Ascending aorta (tissue), 2 donors: Measurements from ENCODE around the gene UBE2O. TPM values are rescaled to one million over a fixed set of nuclear protein-coding genes. Genes with fewer than 3 reads are reported as not detected.

Experiments used
- DNase-seq, 2 donors: peaks; one replicate each; pipeline ENCODE4 v3.0.0-alpha.2; 2019; ENCODE audit warnings: low spot score in 2 of 2
- H3K27ac ChIP-seq, 2 donors: fragments of 200-600 bp; sonication (generic); one replicate each; pipeline ENCODE4 v1.5.1; 2016 to 2017; ENCODE audit warnings: mild to moderate bottlenecking in 1 of 2
- H3K27me3 ChIP-seq: fragments of 200-600 bp; sonication (generic); one replicate; pipeline ENCODE4 v1.5.1; 2017
- H3K36me3 ChIP-seq, 2 donors: fragments of 200-600 bp; sonication (generic); one replicate each; pipeline ENCODE4 v1.5.1; 2016
- H3K4me1 ChIP-seq, 2 donors: fragments of 200-600 bp; sonication (generic); one replicate each; pipeline ENCODE4 v1.5.1; 2016 to 2017; ENCODE audit warnings: mild to moderate bottlenecking in 1 of 2
- H3K4me3 ChIP-seq, 2 donors: fragments of 200-600 bp; sonication (generic); one replicate each; pipeline ENCODE4 v1.5.1; 2016 to 2017; ENCODE audit warnings: mild to moderate bottlenecking in 1 of 2
- H3K9me3 ChIP-seq, 2 donors: fragments of 200-600 bp; sonication (generic); one replicate each; pipeline ENCODE4 v1.5.1; 2016
- intact Hi-C: fragments of 100-400 bp; cut with DNase I; formaldehyde crosslinking; loops from one replicate; pipeline ENCODE4 v1.15.1; 2023
- total RNA-seq: library from RNA; depleted of rRNA; stranded (reverse); fragments of >200 nt; gene quantifications from one replicate; pipeline ENCODE4 v1.1.0, GENCODE V29; 2016
- TF ChIP-seq, protein P1 (sequence below), 3 experiments: fragments of 200-600 bp in 2 of 3; fragments of 450-650 bp in 1 of 3; sonication (generic) in 2 of 3; IDR thresholded peaks; one replicate each; pipeline ENCODE4 v1.5.1; 2016 to 2019; ENCODE audit warnings: antibody characterized with exemption in 3 of 3, mild to moderate bottlenecking in 1 of 3, moderate library complexity in 1 of 3

UBE2O gene
- total RNA-seq, 1 donor from 2014 or later = 19.6 TPM

GRCh38 chr17:76472258-76472645, 19.3 kb upstream of the UBE2O start:
- intact Hi-C loops = no loop called here
- Histone ChIP-seq H3K4me1 (no peaks in the 10 kb centered on the region), H3K27me3 (no peaks in the 10 kb centered on the region), H3K9me3 (no peaks in the 10 kb centered on the region), H3K36me3 (peaks cover 11 to 18% of the 10 kb centered on the region in 2 donors), H3K27ac (no peak overlapping the region), H3K4me3 (no peak overlapping the region)
- TF ChIP-seq, protein P1, sequence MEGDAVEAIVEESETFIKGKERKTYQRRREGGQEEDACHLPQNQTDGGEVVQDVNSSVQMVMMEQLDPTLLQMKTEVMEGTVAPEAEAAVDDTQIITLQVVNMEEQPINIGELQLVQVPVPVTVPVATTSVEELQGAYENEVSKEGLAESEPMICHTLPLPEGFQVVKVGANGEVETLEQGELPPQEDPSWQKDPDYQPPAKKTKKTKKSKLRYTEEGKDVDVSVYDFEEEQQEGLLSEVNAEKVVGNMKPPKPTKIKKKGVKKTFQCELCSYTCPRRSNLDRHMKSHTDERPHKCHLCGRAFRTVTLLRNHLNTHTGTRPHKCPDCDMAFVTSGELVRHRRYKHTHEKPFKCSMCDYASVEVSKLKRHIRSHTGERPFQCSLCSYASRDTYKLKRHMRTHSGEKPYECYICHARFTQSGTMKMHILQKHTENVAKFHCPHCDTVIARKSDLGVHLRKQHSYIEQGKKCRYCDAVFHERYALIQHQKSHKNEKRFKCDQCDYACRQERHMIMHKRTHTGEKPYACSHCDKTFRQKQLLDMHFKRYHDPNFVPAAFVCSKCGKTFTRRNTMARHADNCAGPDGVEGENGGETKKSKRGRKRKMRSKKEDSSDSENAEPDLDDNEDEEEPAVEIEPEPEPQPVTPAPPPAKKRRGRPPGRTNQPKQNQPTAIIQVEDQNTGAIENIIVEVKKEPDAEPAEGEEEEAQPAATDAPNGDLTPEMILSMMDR (IDR thresholded peaks at IDR 0.05) = no peak
- DNase-seq = no peak

GRCh38 chr17:76471498-76472257, 18.7 kb upstream of the UBE2O start:
- no peak overlapping the region for H3K27ac ChIP-seq
- TF ChIP-seq, protein P1 (IDR thresholded peaks at IDR 0.05) = no peak
- no peak for DNase-seq
- no peaks in the 10 kb centered on the region for H3K4me1 ChIP-seq
- H3K9me3 ChIP-seq = no peaks in the 10 kb centered on the region
- H3K36me3 ChIP-seq = peaks cover 11 to 18% of the 10 kb centered on the region in 2 donors
- no peaks in the 10 kb centered on the region for H3K27me3 ChIP-seq
- H3K4me3 ChIP-seq = no peak overlapping the region
- intact Hi-C loops = no loop called here

- TF ChIP-seq, protein P1 (IDR thresholded peaks at IDR 0.05) = no peak
- no peaks in the 10 kb centered on the region for H3K9me3 ChIP-seq
- H3K4me3 ChIP-seq = no peak overlapping the region
- peaks cover 0 to 2% of the 10 kb centered on the region in 2 donors for H3K4me1 ChIP-seq
- no peak for DNase-seq
- no peak overlapping the region for H3K27ac ChIP-seq
- peaks cover 11 to 18% of the 10 kb centered on the region in 2 donors for H3K36me3 ChIP-seq
- no peaks in the 10 kb centered on the region for H3K27me3 ChIP-seq
- intact Hi-C loops = no loop called here
Measured at GRCh38 chr17:76469991-76470739, 17.2 kb upstream of the UBE2O start.

DNA sequence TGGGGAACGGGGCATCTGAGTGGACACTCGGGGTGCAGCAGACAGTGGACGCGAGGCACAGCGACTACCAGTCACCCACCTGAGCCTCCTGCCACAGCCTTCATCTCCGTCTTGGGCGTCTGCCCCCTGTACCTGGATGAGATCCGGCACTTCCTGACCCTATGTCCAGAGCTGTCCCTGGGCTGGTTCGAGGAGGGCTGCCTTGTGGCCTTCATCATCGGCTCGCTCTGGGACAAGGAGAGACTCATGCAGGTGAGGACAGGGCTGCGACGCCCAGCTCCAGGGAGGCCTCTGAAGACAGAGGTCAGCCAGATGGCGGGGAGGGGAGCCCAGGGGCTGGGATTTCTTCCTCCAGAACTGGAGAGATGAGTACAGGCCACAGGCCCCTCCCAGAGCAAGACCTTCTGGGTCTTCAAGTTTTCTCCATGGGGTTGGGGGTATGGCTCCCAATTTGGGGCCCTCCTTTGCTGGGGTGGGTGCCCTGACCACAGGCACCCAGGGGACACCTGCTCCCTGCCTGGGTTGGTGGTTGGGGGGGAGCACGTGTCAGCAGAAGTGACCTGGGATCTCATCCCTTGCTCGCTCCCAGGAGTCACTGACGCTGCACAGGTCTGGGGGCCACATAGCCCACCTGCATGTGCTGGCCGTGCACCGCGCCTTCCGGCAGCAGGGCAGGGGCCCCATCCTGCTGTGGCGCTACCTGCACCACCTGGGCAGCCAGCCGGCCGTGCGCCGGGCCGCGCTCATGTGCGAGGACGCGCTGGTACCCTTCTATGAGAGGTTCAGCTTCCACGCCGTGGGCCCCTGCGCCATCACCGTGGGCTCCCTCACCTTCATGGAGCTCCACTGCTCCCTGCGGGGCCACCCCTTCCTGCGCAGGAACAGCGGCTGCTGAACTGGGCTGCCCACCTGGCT, 16.4 kb upstream of the UBE2O start:
- H3K36me3 ChIP-seq = peaks cover 11 to 13% of the 10 kb centered on the region in 2 donors
- peaks cover 0 to 2% of the 10 kb centered on the region in 2 donors for H3K4me1 ChIP-seq
- H3K4me3 ChIP-seq = no peak overlapping the region
- intact Hi-C loops = no loop called here
- H3K27ac ChIP-seq = no peak overlapping the region
- H3K27me3 ChIP-seq = no peaks in the 10 kb centered on the region
- TF ChIP-seq, protein P1 (IDR thresholded peaks at IDR 0.05) = no peak
- no peak for DNase-seq
- H3K9me3 ChIP-seq = no peaks in the 10 kb centered on the region

GRCh38 chr17:76468634-76469010, 15.7 kb upstream of the UBE2O start:
- H3K9me3 ChIP-seq = no peaks in the 10 kb centered on the region
- TF ChIP-seq, protein P1 (IDR thresholded peaks at IDR 0.05) = no peak
- peaks cover 4 to 9% of the 10 kb centered on the region in 2 donors for H3K36me3 ChIP-seq
- no peak overlapping the region for H3K4me3 ChIP-seq
- H3K4me1 ChIP-seq = peaks cover 0 to 2% of the 10 kb centered on the region in 2 donors
- no peak overlapping the region for H3K27ac ChIP-seq
- no peaks in the 10 kb centered on the region for H3K27me3 ChIP-seq
- intact Hi-C loops = no loop called here
- DNase-seq = no peak
